GM12891 (cell line): ENCODE data around the gene MED14.

Source experiments
- POLR2AphosphoS5 ChIP-seq: IDR thresholded peaks from 2 replicates; pipeline ENCODE4 v1.6.1; 2011; ENCODE audit warnings: low read depth, low read length, control low read depth
- TAF1 ChIP-seq: IDR thresholded peaks from 2 replicates; pipeline ENCODE4 v1.6.1; 2011; ENCODE audit warnings: low read depth, low read length, control low read depth

- TF ChIP-seq POLR2AphosphoS5 = no peak
- no peak for TF ChIP-seq TAF1
These were observed 15.6 kb downstream of the MED14 start for GRCh38 chrX:40719731-40720130.
